Activated T-cell treated with anti-CD3 and anti-CD28 coated beads for 24 hours (primary cell): ENCODE results near the gene LRRC45.
"Not testable (repeated sequence)": the region's sequence is repeated elsewhere in the genome, so short reads cannot be mapped to it uniquely, and the experiment has no call there.

ENCODE experiments used
- DNase-seq: peaks from one replicate; pipeline ENCODE4 v3.0.0-alpha.2; 2020; ENCODE audit warnings: low read depth

Gene LRRC45

GRCh38 chr17:82022981-82023446 is at the start of gene LRRC45:
TSS of gene LRRC45 (plus strand) at chr17:82023305. CDS start at chr17:82023644, 339 bp downstream.
- DNase-seq: peak; percentile 100

GRCh38 chr17:81973432-81973831 is 49.7 kb upstream of the LRRC45 start:
- DNase-seq: no peak

- DNase-seq: peak; percentile 24
These were observed 46.5 kb upstream of the LRRC45 start for GRCh38 chr17:81976332-81977210.

GRCh38 chr17:81977211-81977808 is 45.8 kb upstream of the LRRC45 start, which contains the start of gene ASPSCR1:
TSS of gene ASPSCR1 (plus strand) at chr17:81977629. CDS start at chr17:81977647, 18 bp downstream.
- DNase-seq: peak; percentile 80

- DNase-seq: no peak
These were observed 44.4 kb upstream of the LRRC45 start for GRCh38 chr17:81978524-81979298.

GRCh38 chr17:81980122-81980521 is 43.0 kb upstream of the LRRC45 start:
- no peak for DNase-seq

- DNase-seq: no peak
These were observed 42.3 kb upstream of the LRRC45 start for GRCh38 chr17:81980707-81981343.

- not testable (repeated sequence) for DNase-seq
These were observed 41.6 kb upstream of the LRRC45 start for GRCh38 chr17:81981511-81981910.

- DNase-seq: no peak
These were observed 40.0 kb upstream of the LRRC45 start for GRCh38 chr17:81983011-81983638.

GRCh38 chr17:81983639-81984373 is 39.3 kb upstream of the LRRC45 start:
- DNase-seq: no peak

GRCh38 chr17:81984773-81985410 is 38.2 kb upstream of the LRRC45 start:
- no peak for DNase-seq

GRCh38 chr17:81986606-81987005 is 36.5 kb upstream of the LRRC45 start:
- no peak for DNase-seq

- DNase-seq: no peak
These were observed 35.8 kb upstream of the LRRC45 start for GRCh38 chr17:81987161-81987770.

GRCh38 chr17:81990836-81991683 is 32.0 kb upstream of the LRRC45 start:
- DNase-seq: no peak

GRCh38 chr17:81991684-81992305 is 31.3 kb upstream of the LRRC45 start:
- DNase-seq: no peak

- no peak for DNase-seq
These were observed 30.6 kb upstream of the LRRC45 start for GRCh38 chr17:81992306-81993102.
